Osteoblast (primary cell): ENCODE data around the gene WDTC1. TPM values are rescaled to one million over a fixed set of nuclear protein-coding genes. Genes with fewer than 3 reads are reported as not detected.

Experiments
- DNase-seq: peaks from one replicate; pipeline ENCODE4 v3.0.0; 2011; ENCODE audit warnings: low spot score, mixed read lengths; ENCODE audit not compliant: insufficient read length; ENCODE audit errors: missing footprints
- H2AFZ ChIP-seq: 2 replicates; pipeline ENCODE4 v1.6.0; 2011; ENCODE audit warnings: mild to moderate bottlenecking, low read length
- H3K27ac ChIP-seq: 2 replicates; pipeline ENCODE4 v1.5.1; 2011; ENCODE audit warnings: mild to moderate bottlenecking, low read depth, low read length, moderate library complexity
- H3K27me3 ChIP-seq: 2 replicates; pipeline ENCODE4 v1.6.0; 2012; ENCODE audit warnings: mild to moderate bottlenecking, control low read depth, inconsistent platforms, low read length, moderate library complexity; ENCODE audit not compliant: insufficient read depth
- H3K36me3 ChIP-seq: 2 replicates; pipeline ENCODE4 v1.5.1; 2011; ENCODE audit warnings: mild to moderate bottlenecking, low read length, control low read depth, moderate library complexity; ENCODE audit not compliant: insufficient read depth
- H3K4me1 ChIP-seq: 2 replicates; pipeline ENCODE4 v1.5.1; 2011; ENCODE audit warnings: mild to moderate bottlenecking, low read length, control low read depth, moderate library complexity; ENCODE audit not compliant: insufficient read depth
- H3K4me2 ChIP-seq: 2 replicates; pipeline ENCODE4 v1.6.0; 2011; ENCODE audit warnings: mild to moderate bottlenecking, low read length; ENCODE audit not compliant: insufficient read depth
- H3K4me3 ChIP-seq: fragments of 200-600 bp; sonication (generic); 3 replicates; pipeline ENCODE4 v1.5.1; 2012; ENCODE audit warnings: mild to moderate bottlenecking, low read length, inconsistent platforms; ENCODE audit not compliant: insufficient read depth
- H3K79me2 ChIP-seq: 2 replicates; pipeline ENCODE4 v1.6.0; 2012; ENCODE audit warnings: mild to moderate bottlenecking, low read length, control low read depth, inconsistent platforms; ENCODE audit not compliant: insufficient read depth
- H3K9me3 ChIP-seq: 2 replicates; pipeline ENCODE4 v1.5.1; 2011; ENCODE audit warnings: low read depth, low read length, control low read depth
- H4K20me1 ChIP-seq: 2 replicates; pipeline ENCODE4 v1.6.0; 2012; ENCODE audit warnings: mild to moderate bottlenecking, low read length, control low read depth; ENCODE audit not compliant: insufficient read depth
- CTCF ChIP-seq: IDR thresholded peaks from 2 replicates; pipeline ENCODE4 v1.5.1; 2011; ENCODE audit warnings: mild to moderate bottlenecking, low read depth, low read length, moderate library complexity; ENCODE audit errors: extremely low read depth
- total RNA-seq: library from RNA; depleted of rRNA; stranded (reverse); fragments of >200 nt; gene quantifications from 2 replicates; pipeline ENCODE4 v1.2.3, GENCODE V29; 2012

The WDTC1 gene
- total RNA-seq, 1 donor, result 34.4 TPM

- no peak overlapping the region for H3K27ac ChIP-seq
- no peaks in the 10 kb centered on the region for H3K4me1 ChIP-seq
- H3K27me3 ChIP-seq, result no peaks in the 10 kb centered on the region
- H4K20me1 ChIP-seq, result peaks cover 25% of the 10 kb centered on the region
- TF ChIP-seq CTCF, result no peak
- no peak overlapping the region for H3K4me2 ChIP-seq
- H3K9me3 ChIP-seq, result no peaks in the 10 kb centered on the region
- DNase-seq, result peak; percentile 47
- no peak overlapping the region for H2AFZ ChIP-seq
- no peak overlapping the region for H3K4me3 ChIP-seq
- H3K36me3 ChIP-seq, result peaks cover 46% of the 10 kb centered on the region
- peaks cover 28% of the 10 kb centered on the region for H3K79me2 ChIP-seq
These were observed 99.4 kb downstream of the WDTC1 start for GRCh38 chr1:27333717-27334279.

GRCh38 chr1:27335506-27336422 lies 101.3 kb downstream of the WDTC1 start:
- H3K36me3 ChIP-seq, result peaks cover 40% of the 10 kb centered on the region
- no peaks in the 10 kb centered on the region for H3K9me3 ChIP-seq
- no peaks in the 10 kb centered on the region for H3K4me1 ChIP-seq

GRCh38 chr1:27336756-27337155 lies 102.3 kb downstream of the WDTC1 start:
- TF ChIP-seq CTCF, result no peak
- Histone ChIP-seq H3K27me3 (no peaks in the 10 kb centered on the region), H2AFZ (no peak overlapping the region), H3K4me3 (no peak overlapping the region), H3K4me1 (peaks cover 9% of the 10 kb centered on the region), H3K27ac (no peak overlapping the region), H3K4me2 (no peak overlapping the region), H3K79me2 (peaks cover 5% of the 10 kb centered on the region), H4K20me1 (peaks cover 19% of the 10 kb centered on the region), H3K36me3 (peaks cover 40% of the 10 kb centered on the region), H3K9me3 (no peaks in the 10 kb centered on the region)
- peak; percentile 67 for DNase-seq

More at GRCh38 chr1:27335506-27336422, 101.3 kb downstream of the WDTC1 start:
- no peak overlapping the region for H3K4me2 ChIP-seq
- H3K4me3 ChIP-seq, result no peak overlapping the region
- no peak for TF ChIP-seq CTCF
- peaks cover 12% of the 10 kb centered on the region for H3K79me2 ChIP-seq
- H2AFZ ChIP-seq, result no peak overlapping the region
- H4K20me1 ChIP-seq, result peaks cover 19% of the 10 kb centered on the region
- no peaks in the 10 kb centered on the region for H3K27me3 ChIP-seq
- no peak overlapping the region for H3K27ac ChIP-seq
- DNase-seq, result peak; percentile 79

- H3K4me2 ChIP-seq, result no peak overlapping the region
- no peak overlapping the region for H3K4me3 ChIP-seq
- H3K36me3 ChIP-seq, result peaks cover 24% of the 10 kb centered on the region
- DNase-seq, result peak; percentile 81
- no peaks in the 10 kb centered on the region for H3K9me3 ChIP-seq
- H4K20me1 ChIP-seq, result peaks cover 4% of the 10 kb centered on the region
- H3K27me3 ChIP-seq, result no peaks in the 10 kb centered on the region
- H3K4me1 ChIP-seq, result peaks cover 14% of the 10 kb centered on the region
- no peak for TF ChIP-seq CTCF
- no peak overlapping the region for H3K27ac ChIP-seq
- no peaks in the 10 kb centered on the region for H3K79me2 ChIP-seq
- no peak overlapping the region for H2AFZ ChIP-seq
These were observed 104.3 kb downstream of the WDTC1 start for GRCh38 chr1:27338751-27339150.
